Activated CD8-positive, alpha-beta T cell treated with anti-CD3 and anti-CD28 coated beads, Interleukin-2, amount 10 ng/mL, durations not matched to agents 7 days and 5 days (primary cell): Measurements from ENCODE around the gene ST3GAL2. TPM values are rescaled to one million over a fixed set of nuclear protein-coding genes. Genes with fewer than 3 reads are reported as not detected.
"Not testable (repeated sequence)": the region's sequence is repeated elsewhere in the genome, so short reads cannot be mapped to it uniquely, and the experiment has no call there.

Experiments
- ATAC-seq: fragments of 150-1000 bp; cut with Tn5 transposase; one replicate; pipeline ENCODE4 v1.10.0; 2021; ENCODE audit warnings: moderate library complexity
- CTCF ChIA-PET: fragments of 350-600 bp; sonication (Branson Sonifier 250); formaldehyde crosslinking; loops from one replicate; lab custom pipeline; 2021; ENCODE audit warnings: antibody characterized with exemption; lab: Charles Lee
- POLR2A ChIA-PET: fragments of 350-600 bp; sonication (Branson Sonifier 250); formaldehyde crosslinking; loops from one replicate; lab custom pipeline; 2021; ENCODE audit warnings: antibody characterized with exemption; lab: Charles Lee
- DNase-seq: peaks from one replicate; pipeline ENCODE4 v3.0.0-alpha.2; 2020
- H3K27ac Mint-ChIP-seq: one replicate; pipeline ENCODE4 v1.8.0; 2021; ENCODE audit warnings: mild to moderate bottlenecking, mixed read lengths
- H3K27me3 Mint-ChIP-seq: one replicate; pipeline ENCODE4 v1.8.0; 2021; ENCODE audit warnings: low read depth, mixed read lengths
- H3K36me3 Mint-ChIP-seq: one replicate; pipeline ENCODE4 v1.8.0; 2021; ENCODE audit warnings: low read depth, mixed read lengths
- H3K4me1 Mint-ChIP-seq: one replicate; pipeline ENCODE4 v1.8.0; 2021; ENCODE audit warnings: low read depth, mixed read lengths
- H3K4me3 Mint-ChIP-seq: one replicate; pipeline ENCODE4 v1.8.0; 2021; ENCODE audit warnings: mild to moderate bottlenecking, mixed read lengths
- H3K9me3 Mint-ChIP-seq: one replicate; pipeline ENCODE4 v1.8.0; 2022; ENCODE audit warnings: mixed read lengths; ENCODE audit not compliant: insufficient read depth
- total RNA-seq, 2 experiments: library from RNA; stranded (reverse); gene quantifications; one replicate each; pipeline ENCODE4 v1.2.3, GENCODE V29; 2021

The ST3GAL2 gene
- total RNA-seq, 2 experiments from 2014 or later: 34.1 to 39.0 TPM

- peaks cover 19% of the 10 kb centered on the region for H3K4me1 Mint-ChIP-seq
- H3K36me3 Mint-ChIP-seq: peaks cover 36% of the 10 kb centered on the region
- H3K4me3 Mint-ChIP-seq: peak overlapping the region; percentile 95
- peak overlapping the region; percentile 98 for H3K27ac Mint-ChIP-seq
- ChIA-PET CTCF (interaction anchor here (0.8 to 2.4 kb wide), 24 partner anchors 10 to 274 kb away, joined by 3 to 13 read pairs (median 4); partner anchors contain the start of genes COG4, DDX19B, EXOSC6 and FCSK), POLR2A (interaction anchor here (0.8 to 3.7 kb wide), 16 partner anchors 12 to 366 kb away, joined by 3 to 30 read pairs (median 6); partner anchors contain the start of genes AARS1, COG4, DDX19A and FCSK)
- no peaks in the 10 kb centered on the region for H3K27me3 Mint-ChIP-seq
- ATAC-seq (peak; percentile 22), DNase-seq (peak; percentile 74)
- H3K9me3 Mint-ChIP-seq: no peaks in the 10 kb centered on the region
These were observed 58.5 kb downstream of the ST3GAL2 start for GRCh38 chr16:70380248-70380918.

DNA sequence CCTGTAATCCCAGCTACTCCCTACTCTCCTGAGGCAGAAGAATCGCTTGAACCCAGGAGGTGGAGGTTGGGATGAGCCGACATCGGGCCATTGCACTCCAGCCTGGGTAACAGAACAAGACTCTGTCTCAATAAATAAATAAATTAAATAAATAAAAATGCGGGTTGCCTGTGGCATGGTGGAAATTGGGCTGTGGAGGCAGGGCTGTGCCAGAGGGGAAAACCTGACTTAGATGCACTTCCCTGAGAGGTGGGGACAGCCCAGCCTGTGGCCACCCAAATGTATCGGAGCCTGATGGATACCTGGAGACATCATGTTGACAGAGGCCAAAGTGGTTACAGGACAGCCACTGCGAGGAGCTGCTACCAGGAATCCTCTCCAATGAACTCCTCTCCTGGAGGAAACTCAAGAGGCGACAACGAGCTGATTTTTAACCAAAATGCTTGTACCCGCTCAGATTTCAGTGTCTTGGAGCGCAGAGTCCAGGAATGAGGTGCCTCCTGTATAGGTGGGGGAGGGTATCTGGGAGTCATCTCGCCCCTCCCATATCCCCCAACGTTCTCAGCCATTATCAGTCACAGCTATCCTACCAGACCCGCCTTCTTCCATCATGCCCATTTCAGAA is 59.9 kb downstream of the ST3GAL2 start:
- ChIA-PET POLR2A (interaction anchor here (1.1 to 1.3 kb wide), 3 partner anchors 15 to 98 kb away, joined by 3 to 5 read pairs (median 3); no protein-coding TSS in a partner anchor), CTCF (interaction anchor here (1.4 to 1.6 kb wide), 3 partner anchors 14 to 275 kb away, joined by 3 to 6 read pairs (median 4); partner anchors contain the start of gene FCSK)
- no peaks in the 10 kb centered on the region for H3K9me3 Mint-ChIP-seq
- ATAC-seq (no peak), DNase-seq (no peak)
- peaks cover 21% of the 10 kb centered on the region for H3K4me1 Mint-ChIP-seq
- peaks cover 38% of the 10 kb centered on the region for H3K36me3 Mint-ChIP-seq
- H3K4me3 Mint-ChIP-seq: peak overlapping the region; percentile 95
- H3K27me3 Mint-ChIP-seq: no peaks in the 10 kb centered on the region
- H3K27ac Mint-ChIP-seq: peak overlapping the region; percentile 30

DNA sequence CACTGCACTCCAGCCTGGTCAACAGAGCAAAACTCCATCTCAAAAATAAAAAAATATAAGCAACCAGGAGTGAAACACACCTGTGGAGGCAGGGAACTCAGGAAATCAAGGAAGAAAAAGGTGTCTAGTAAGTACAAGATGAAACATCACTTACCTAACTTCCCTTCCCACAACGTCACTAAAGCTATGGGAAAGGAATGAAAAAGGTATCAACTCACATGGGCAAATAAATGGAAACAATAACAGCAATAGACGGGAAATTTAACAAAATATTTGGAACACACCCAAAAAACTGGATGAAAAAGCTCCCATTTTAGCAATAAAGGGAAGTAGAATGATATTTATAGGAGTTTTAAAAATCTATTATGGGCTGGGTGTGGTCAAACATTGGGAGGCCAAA is 61.1 kb downstream of the ST3GAL2 start:
- Mint-ChIP-seq H3K9me3 (no peaks in the 10 kb centered on the region), H3K27me3 (no peaks in the 10 kb centered on the region), H3K27ac (no peak overlapping the region), H3K36me3 (peaks cover 39% of the 10 kb centered on the region), H3K4me1 (peaks cover 21% of the 10 kb centered on the region), H3K4me3 (no peak overlapping the region)
- CTCF ChIA-PET: no interaction called here
- no peak for ATAC-seq
- no peak for DNase-seq
- POLR2A ChIA-PET: interaction anchor here (0.9 kb wide), 1 partner anchor 31 kb away, joined by 3 read pairs; the partner anchor contains the start of gene DDX19A

DNA sequence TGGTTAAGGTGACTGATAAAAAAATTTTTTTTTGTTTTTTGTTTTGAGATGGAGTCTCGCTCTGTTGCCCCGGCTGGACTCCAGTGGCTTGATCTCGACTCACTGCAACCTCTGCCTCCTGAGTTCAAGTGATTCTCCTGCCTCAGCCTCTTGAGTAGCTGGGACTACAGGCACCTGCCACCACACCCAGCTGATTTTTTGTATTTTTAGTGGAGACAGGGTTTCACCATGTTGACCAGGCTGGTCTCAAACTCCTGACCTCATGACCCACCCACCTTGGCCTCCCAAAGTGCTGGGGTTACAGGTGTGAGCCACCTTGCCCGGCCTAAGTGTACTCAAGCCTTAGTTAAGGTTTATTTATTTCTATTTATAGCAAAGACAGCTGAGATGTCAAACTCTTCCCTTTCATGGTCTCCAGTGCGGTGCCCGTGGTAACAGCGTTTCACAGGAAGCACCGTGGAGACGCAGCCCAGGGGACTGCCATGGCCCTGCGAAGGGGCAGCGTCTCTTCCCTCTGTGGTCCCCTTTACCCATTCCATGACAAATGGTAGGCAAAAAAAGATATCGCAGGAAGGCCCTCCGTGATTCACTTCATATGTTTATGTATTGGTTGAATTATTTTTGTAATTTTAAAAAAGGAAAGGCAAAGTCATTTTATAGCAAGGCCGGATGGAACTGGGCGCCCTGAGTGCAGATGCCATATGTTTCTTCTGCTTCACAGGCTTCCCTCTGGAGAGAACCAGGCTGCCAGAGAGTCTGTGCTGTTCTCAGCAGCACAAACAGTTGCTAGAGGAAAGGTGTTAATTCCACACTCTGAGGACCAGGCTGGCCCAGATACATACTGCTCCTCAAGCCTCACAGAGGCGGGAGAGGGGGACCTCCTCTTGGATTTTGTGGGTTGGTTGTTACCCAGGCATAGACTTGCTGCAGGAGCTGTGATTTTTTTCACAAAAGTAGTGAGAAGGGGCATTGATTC is 63.0 kb downstream of the ST3GAL2 start:
- Mint-ChIP-seq H3K27ac (peak overlapping the region; percentile 46), H3K9me3 (no peaks in the 10 kb centered on the region), H3K27me3 (no peaks in the 10 kb centered on the region), H3K36me3 (peaks cover 46% of the 10 kb centered on the region), H3K4me3 (no peak overlapping the region), H3K4me1 (peaks cover 18% of the 10 kb centered on the region)
- ATAC-seq: no peak
- POLR2A ChIA-PET: interaction anchor here (0.5 to 1.0 kb wide), 2 partner anchors 99 to 278 kb away, joined by 3 read pairs; no protein-coding TSS in a partner anchor
- CTCF ChIA-PET: interaction anchor here (1.1 to 1.3 kb wide), 2 partner anchors 29 to 149 kb away, joined by 3 to 5 read pairs; partner anchors contain the start of gene DDX19A
- no peak for DNase-seq

DNA sequence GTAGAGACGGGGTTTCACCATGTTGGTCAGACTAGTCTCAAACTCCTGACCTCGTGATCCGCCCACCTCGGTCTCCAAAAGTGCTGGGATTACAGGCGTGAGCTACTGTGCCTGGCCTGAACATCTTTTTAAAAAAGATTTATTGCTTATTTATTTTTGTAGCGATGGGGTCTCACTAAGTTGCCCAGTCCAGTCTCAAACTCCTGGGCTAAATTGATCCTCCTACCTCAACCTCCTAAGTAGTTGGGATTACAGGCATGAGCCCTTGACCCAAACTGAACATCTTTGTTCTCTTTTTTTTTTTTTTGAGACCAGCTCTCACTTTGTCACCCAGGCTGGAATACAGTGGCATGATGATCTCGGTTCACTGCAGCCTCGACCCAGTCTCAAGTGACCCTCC is 64.7 kb downstream of the ST3GAL2 start:
- CTCF ChIA-PET: no interaction called here
- Mint-ChIP-seq H3K36me3 (peaks cover 52% of the 10 kb centered on the region), H3K9me3 (no peaks in the 10 kb centered on the region), H3K27ac (peak overlapping the region; percentile 52), H3K27me3 (no peaks in the 10 kb centered on the region), H3K4me1 (peaks cover 15% of the 10 kb centered on the region), H3K4me3 (no peak overlapping the region)
- POLR2A ChIA-PET: no interaction called here
- ATAC-seq: no peak
- DNase-seq: no peak

DNA sequence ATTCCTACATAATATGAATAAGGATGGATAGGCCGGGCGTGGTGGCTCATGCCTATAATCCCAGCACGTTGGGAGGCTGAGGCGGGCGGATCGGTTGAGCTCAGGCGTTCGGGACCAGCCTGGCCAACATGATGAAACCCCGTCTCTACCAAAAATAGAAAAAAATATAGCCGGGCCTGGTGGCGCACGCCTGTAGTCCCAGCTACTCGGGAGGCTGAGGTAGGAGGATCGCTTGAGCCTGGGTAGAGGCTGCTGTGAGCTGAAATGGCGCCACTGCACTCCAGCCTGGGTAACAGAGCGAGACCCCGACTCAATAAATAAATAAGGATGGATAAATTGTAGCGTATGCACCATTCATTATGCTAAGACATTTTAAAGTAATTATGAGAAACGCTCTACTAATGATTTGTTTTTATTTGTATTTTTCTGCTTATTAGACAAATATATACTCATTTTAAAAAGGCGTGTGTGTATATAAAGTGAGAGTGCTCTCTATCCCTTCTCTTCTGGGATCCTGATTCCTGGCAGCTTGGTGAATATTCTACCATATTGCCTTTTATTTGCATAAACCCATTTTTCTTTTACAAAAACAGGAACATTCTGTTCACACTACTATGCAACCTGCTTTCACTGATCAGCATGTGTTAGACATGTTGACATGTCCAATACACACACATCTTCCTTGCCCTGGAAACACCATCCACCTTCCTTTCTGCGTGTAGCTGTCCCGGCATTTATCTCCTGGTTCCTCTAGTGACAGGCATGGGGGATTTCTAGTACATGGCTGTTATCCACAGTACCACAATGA is 65.8 kb downstream of the ST3GAL2 start:
- DNase-seq: no peak
- no peak overlapping the region for H3K27ac Mint-ChIP-seq
- H3K36me3 Mint-ChIP-seq: peaks cover 49% of the 10 kb centered on the region
- no peak for ATAC-seq
- H3K9me3 Mint-ChIP-seq: no peaks in the 10 kb centered on the region
- H3K27me3 Mint-ChIP-seq: no peaks in the 10 kb centered on the region
- no peak overlapping the region for H3K4me3 Mint-ChIP-seq
- ChIA-PET POLR2A (interaction anchor here (0.5 to 0.8 kb wide), 2 partner anchors 8 to 230 kb away, joined by 3 to 5 read pairs; no protein-coding TSS in a partner anchor), CTCF (interaction anchor here (1.0 kb wide), 1 partner anchor 136 kb away, joined by 3 read pairs; no protein-coding TSS in a partner anchor)
- H3K4me1 Mint-ChIP-seq: peaks cover 12% of the 10 kb centered on the region

DNA sequence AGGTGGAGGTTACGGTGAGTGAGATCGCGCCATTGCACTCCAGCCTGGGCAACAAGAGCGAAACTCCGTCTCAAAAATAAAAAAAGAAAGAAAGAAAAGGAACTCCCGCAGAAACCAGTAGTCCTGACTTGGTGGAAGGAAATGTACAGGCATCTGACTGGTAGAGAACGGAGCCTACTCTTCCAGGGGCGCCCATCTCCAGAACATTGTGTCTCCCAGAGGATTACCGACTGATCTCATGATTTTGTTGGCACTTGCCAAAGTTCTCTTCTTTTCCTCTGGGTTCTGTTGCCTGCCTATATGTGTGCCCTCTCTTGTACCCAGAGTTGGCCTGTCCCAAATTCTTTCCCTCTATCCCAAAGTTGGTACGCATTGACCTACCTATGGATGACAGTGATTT is 68.0 kb downstream of the ST3GAL2 start:
- H3K27ac Mint-ChIP-seq: peak overlapping the region; percentile 55
- H3K4me1 Mint-ChIP-seq: peaks cover 5% of the 10 kb centered on the region
- ChIA-PET POLR2A (no interaction called here), CTCF (interaction anchor here (3.3 kb wide), 1 partner anchor 283 kb away, joined by 26 read pairs; no protein-coding TSS in a partner anchor)
- no peak for ATAC-seq
- H3K4me3 Mint-ChIP-seq: no peak overlapping the region
- DNase-seq: no peak
- H3K27me3 Mint-ChIP-seq: no peaks in the 10 kb centered on the region
- H3K36me3 Mint-ChIP-seq: peaks cover 50% of the 10 kb centered on the region
- H3K9me3 Mint-ChIP-seq: no peaks in the 10 kb centered on the region

- not testable (repeated sequence) for H3K27me3 Mint-ChIP-seq, H3K9me3 Mint-ChIP-seq, H3K4me1 Mint-ChIP-seq, H3K4me3 Mint-ChIP-seq
- Mint-ChIP-seq H3K36me3 (peaks cover 52% of the 10 kb centered on the region), H3K27ac (peak overlapping the region; percentile 52)
- ChIA-PET CTCF (interaction anchor here (0.7 to 3.3 kb wide), 17 partner anchors 9 to 401 kb away, joined by 3 to 26 read pairs (median 4); partner anchors contain the start of genes COG4 and DDX19A), POLR2A (interaction anchor here (1.5 kb wide), 1 partner anchor 11 kb away, joined by 6 read pairs; no protein-coding TSS in a partner anchor)
- DNase-seq: peak; percentile 60
- ATAC-seq: peak; percentile 77
These were observed 68.8 kb downstream of the ST3GAL2 start for GRCh38 chr16:70370145-70370544.

GRCh38 chr16:70364399-70364798 is 74.5 kb downstream of the ST3GAL2 start:
- ChIA-PET CTCF (interaction anchor here (2.6 kb wide), 1 partner anchor 16 kb away, joined by 6 read pairs; no protein-coding TSS in a partner anchor), POLR2A (interaction anchor here (0.9 to 1.2 kb wide), 3 partner anchors 8 to 18 kb away, joined by 3 to 5 read pairs (median 3); no protein-coding TSS in a partner anchor)
- no peak overlapping the region for H3K4me3 Mint-ChIP-seq
- H3K36me3 Mint-ChIP-seq: peaks cover 36% of the 10 kb centered on the region
- H3K4me1 Mint-ChIP-seq: no peaks in the 10 kb centered on the region
- ATAC-seq (no peak), DNase-seq (no peak)
- H3K9me3 Mint-ChIP-seq: no peaks in the 10 kb centered on the region
- no peak overlapping the region for H3K27ac Mint-ChIP-seq
- H3K27me3 Mint-ChIP-seq: no peaks in the 10 kb centered on the region

GRCh38 chr16:70359552-70359951 is 79.3 kb downstream of the ST3GAL2 start:
- no peak for DNase-seq
- CTCF ChIA-PET: interaction anchor here (0.7 to 2.5 kb wide), 4 partner anchors 10 to 165 kb away, joined by 3 to 14 read pairs (median 3); no protein-coding TSS in a partner anchor
- Mint-ChIP-seq H3K27me3 (no peaks in the 10 kb centered on the region), H3K36me3 (peaks cover 32% of the 10 kb centered on the region), H3K9me3 (no peaks in the 10 kb centered on the region), H3K4me1 (no peaks in the 10 kb centered on the region), H3K27ac (no peak overlapping the region), H3K4me3 (no peak overlapping the region)
- ATAC-seq: no peak
- POLR2A ChIA-PET: interaction anchor here (1.0 to 2.6 kb wide), 2 partner anchors 12 to 34 kb away, joined by 3 to 13 read pairs; partner anchors contain the start of gene DDX19A
